ENCODE data around the gene SERPINB4. TPM values are rescaled to one million over a fixed set of nuclear protein-coding genes. Genes with fewer than 3 reads are reported as not detected.

SERPINB4 gene
- total RNA-seq, 1 experiment from 2014 or later = not detected

- intact Hi-C loops (cut with micrococcal nuclease; ENCODE audit: unreplicated experiment) = no loop called here
- BruUV-seq (replicated peaks) = no TSS peak
- Histone ChIP-seq H3K36me3 (ENCODE audit: control insufficient read depth, insufficient read depth, low read length) (no peaks in the 10 kb centered on the region), H3K4me3 (ENCODE audit: low read depth in 2 of 2, low read length in 2 of 2) (no peak overlapping the region), H3K27ac (ENCODE audit: low read length) (no peak overlapping the region), H3K9me3 (ENCODE audit: control insufficient read depth, insufficient read depth, low read depth, low read length) (no peaks in the 10 kb centered on the region), H3K27me3 (ENCODE audit: control insufficient read depth, insufficient read depth, low read length) (no peaks in the 10 kb centered on the region), H3K4me1 (ENCODE audit: control insufficient read depth, insufficient read depth, low read length) (no peaks in the 10 kb centered on the region)
- POLR2A ChIA-PET = no interaction called here
- CTCF ChIA-PET = no interaction called here
- TF ChIP-seq SIN3A (IDR thresholded peaks at IDR 0.05; ENCODE audit: borderline replicate concordance, insufficient read depth, low read depth, low read length) = no peak
- TF ChIP-seq CTCF (IDR thresholded peaks at IDR 0.05) = no peak
- TF ChIP-seq TCF7L2 (IDR thresholded peaks at IDR 0.05; ENCODE audit: low read depth, low read length) = no peak
- TF ChIP-seq REST (IDR thresholded peaks at IDR 0.05; ENCODE audit: insufficient read depth in 1 of 2, low read depth in 2 of 2, low read length in 1 of 2) = no peak
- ATAC-seq = no peak
- DNase-seq (ENCODE audit: low read depth, low spot score) = no peak
- in situ Hi-C loops (cut with HindIII; ENCODE audit: low pct_unique_long_range_greater_than_20kb, low sequenced_read_pairs) = no loop called here
Measured at GRCh38 chr18:63590373-63590772, 53.7 kb downstream of the SERPINB4 start.

GRCh38 chr18:63588909-63589308 lies 55.1 kb downstream of the SERPINB4 start:
- no peaks in the 10 kb centered on the region for H3K36me3 ChIP-seq (ENCODE audit: control insufficient read depth, insufficient read depth, low read length)
- no peaks in the 10 kb centered on the region for H3K27me3 ChIP-seq (ENCODE audit: control insufficient read depth, insufficient read depth, low read length)
- in situ Hi-C loops (cut with HindIII; ENCODE audit: low pct_unique_long_range_greater_than_20kb, low sequenced_read_pairs) = no loop called here
- DNase-seq (ENCODE audit: low read depth, low spot score) (no peak), ATAC-seq (no peak)
- H3K4me1 ChIP-seq (ENCODE audit: control insufficient read depth, insufficient read depth, low read length) = no peaks in the 10 kb centered on the region
- TF ChIP-seq REST (IDR thresholded peaks at IDR 0.05; ENCODE audit: insufficient read depth in 1 of 2, low read depth in 2 of 2, low read length in 1 of 2) (no peak), TCF7L2 (IDR thresholded peaks at IDR 0.05; ENCODE audit: low read depth, low read length) (no peak), POLR2AphosphoS5 (IDR thresholded peaks at IDR 0.05; ENCODE audit: low read depth, low read length) (no peak), SIN3A (IDR thresholded peaks at IDR 0.05; ENCODE audit: borderline replicate concordance, insufficient read depth, low read depth, low read length) (no peak), CTCF (IDR thresholded peaks at IDR 0.05) (no peak)
- intact Hi-C loops (cut with micrococcal nuclease; ENCODE audit: unreplicated experiment) = no loop called here
- no peaks in the 10 kb centered on the region for H3K9me3 ChIP-seq (ENCODE audit: control insufficient read depth, insufficient read depth, low read depth, low read length)
- ChIA-PET CTCF (no interaction called here), POLR2A (no interaction called here)
- no peak overlapping the region for H3K4me3 ChIP-seq (ENCODE audit: low read depth in 2 of 2, low read length in 2 of 2)
- no TSS peak for BruUV-seq (replicated peaks)
- H3K27ac ChIP-seq (ENCODE audit: low read length) = no peak overlapping the region

Other genes starting within 250 kb of the SERPINB4 start
- 44.5 TPM for gene VPS4B, start 221.8 kb downstream of the SERPINB4 start, total RNA-seq (2021; ENCODE audit: unreplicated experiment)
- not detected for gene SERPINB5, start 167.3 kb downstream of the SERPINB4 start, total RNA-seq (2021; ENCODE audit: unreplicated experiment)
- gene SERPINB12, start 101.9 kb downstream of the SERPINB4 start, total RNA-seq (2021; ENCODE audit: unreplicated experiment) = not detected
- gene SERPINB13, start 56.9 kb downstream of the SERPINB4 start, total RNA-seq (2021; ENCODE audit: unreplicated experiment) = not detected
- gene SERPINB3, start 17.6 kb upstream of the SERPINB4 start, total RNA-seq (2021; ENCODE audit: unreplicated experiment) = not detected
- not detected for gene SERPINB11, start 58.7 kb upstream of the SERPINB4 start, total RNA-seq (2021; ENCODE audit: unreplicated experiment)
- not detected for gene SERPINB7, start 131.2 kb upstream of the SERPINB4 start, total RNA-seq (2021; ENCODE audit: unreplicated experiment)
- gene SERPINB2, start 243.4 kb upstream of the SERPINB4 start, total RNA-seq (2021; ENCODE audit: unreplicated experiment) = not detected

Data from Panc1 (cell line).